HCT116 (cell line): ENCODE data around the gene ST6GALNAC5. TPM values are rescaled to one million over a fixed set of nuclear protein-coding genes. Genes with fewer than 3 reads are reported as not detected.

Source experiments
- ATAC-seq: fragments of 200-7000 bp; cut with Tn5 transposase; 2 replicates; pipeline ENCODE4 v1.9.1; 2020; ENCODE audit warnings: mild to moderate bottlenecking, moderate library complexity
- BruUV-seq: library from RNA; stranded (reverse); fragments of 400-500 nt; replicated peaks from 2 replicates; lab custom pipeline; 2021; lab: Mats Ljungman, UMichigan
- CTCF ChIA-PET: fragments of 300-600 bp; sonication (Branson Sonifier 250); formaldehyde crosslinking; loops from one replicate; lab custom pipeline; 2021; ENCODE audit warnings: antibody characterized with exemption; lab: Charles Lee
- POLR2A ChIA-PET: fragments of 300-600, 350-600 bp; sonication (Branson Sonifier 250); formaldehyde crosslinking; loops from one replicate; lab custom pipeline; 2021; ENCODE audit warnings: antibody characterized with exemption; lab: Charles Lee
- RAD21 ChIA-PET, 2 experiments: fragments of 300-600 bp; sonication (Branson Sonifier 250); formaldehyde crosslinking; loops; one replicate each; lab custom pipeline; 2023; ENCODE audit warnings: low total read pairs in 2 of 2; ENCODE audit not compliant: uncharacterized antibody in 2 of 2, unreplicated experiment in 2 of 2, low non-redundant PET in 1 of 2; lab: Charles Lee
- DNase-seq: peaks from one replicate; pipeline ENCODE4 v3.0.0-alpha.2; 2010; ENCODE audit warnings: low read depth, low spot score
- H2AFZ ChIP-seq: fragments of 200-600 bp; shearing (Covaris generic), sonication (generic); 2 replicates; pipeline ENCODE4 v1.6.1; 2017; ENCODE audit warnings: low read depth, mixed run types, mixed read lengths, antibody characterized with exemption, low read length; ENCODE audit not compliant: poor library complexity, severe bottlenecking
- H3K27ac ChIP-seq: 2 replicates; pipeline ENCODE4 v1.5.1; 2012; ENCODE audit warnings: low read depth, low read length
- H3K27me3 ChIP-seq: fragments of 200-600 bp; sonication (generic); 2 replicates; pipeline ENCODE4 v1.6.1; 2016; ENCODE audit warnings: mixed run types, low read length, mixed read lengths; ENCODE audit not compliant: insufficient read depth
- H3K36me3 ChIP-seq, 2 experiments: fragments of 200-500 bp in 1 of 2; fragments of 200-600 bp in 1 of 2; sonication (Bioruptor generic) in 1 of 2; sonication (generic) in 1 of 2; 2 replicates each; pipeline versions ENCODE4 v1.5.1 to v1.6.1; 2014 to 2016; ENCODE audit warnings: low read length in 2 of 2, inconsistent platforms in 1 of 2, mixed read lengths in 1 of 2, mixed run types in 1 of 2; ENCODE audit not compliant: insufficient read depth in 2 of 2, control insufficient read depth in 1 of 2
- H3K4me1 ChIP-seq, 2 experiments: fragments of 200-600 bp in 1 of 2; sonication (generic) in 1 of 2; 2 replicates each; pipeline versions ENCODE4 v1.5.1 to v1.6.1; 2012 to 2017; ENCODE audit warnings: low read length in 2 of 2, inconsistent platforms in 1 of 2, mild to moderate bottlenecking in 1 of 2, mixed read lengths in 1 of 2, mixed run types in 1 of 2, moderate library complexity in 1 of 2; ENCODE audit not compliant: insufficient read depth in 2 of 2, control insufficient read depth in 1 of 2
- H3K4me2 ChIP-seq: fragments of 200-600 bp; sonication (generic); 2 replicates; pipeline ENCODE4 v1.6.1; 2017; ENCODE audit warnings: mixed run types, low read length, mixed read lengths
- H3K4me3 ChIP-seq, 2 experiments: fragments of 200-600 bp in 1 of 2; sonication (generic) in 1 of 2; replicated peaks in 1 of 2; 2 replicates each; pipeline ENCODE4 v1.5.1; 2011 to 2016; ENCODE audit warnings: low read length in 2 of 2, control low read depth in 1 of 2, low read depth in 1 of 2, mild to moderate bottlenecking in 1 of 2, mixed read lengths in 1 of 2, mixed run types in 1 of 2
- H3K79me2 ChIP-seq: fragments of 200-600 bp; sonication (generic); 2 replicates; pipeline ENCODE4 v1.6.1; 2017; ENCODE audit warnings: mild to moderate bottlenecking, mixed run types, low read length, moderate library complexity, mixed read lengths; ENCODE audit not compliant: insufficient read depth
- H3K9ac ChIP-seq: fragments of 200-600 bp; sonication (generic); 2 replicates; pipeline ENCODE4 v1.6.1; 2016; ENCODE audit warnings: low read length, mixed read lengths
- H3K9me2 ChIP-seq: fragments of 200-600 bp; sonication (generic), shearing (Covaris generic); 2 replicates; pipeline ENCODE4 v1.6.1; 2017; ENCODE audit warnings: mixed run types, mild to moderate bottlenecking, moderate library complexity; ENCODE audit not compliant: insufficient read depth
- H3K9me3 ChIP-seq, 2 experiments: fragments of 200-500 bp in 1 of 2; fragments of 200-600 bp in 1 of 2; sonication (Bioruptor generic) in 1 of 2; sonication (generic) in 1 of 2; 2 replicates each; pipeline ENCODE4 v1.6.1; 2014 to 2017; ENCODE audit warnings: low read length in 2 of 2, mixed read lengths in 2 of 2, inconsistent platforms in 1 of 2, low read depth in 1 of 2, mild to moderate bottlenecking in 1 of 2, mixed run types in 1 of 2, moderate library complexity in 1 of 2; ENCODE audit not compliant: control insufficient read depth in 1 of 2, insufficient read depth in 1 of 2
- H4K20me1 ChIP-seq: fragments of 200-600 bp; sonication (generic), shearing (Covaris generic); 2 replicates; pipeline ENCODE4 v1.6.1; 2017; ENCODE audit warnings: mixed run types, mild to moderate bottlenecking, moderate library complexity; ENCODE audit not compliant: insufficient read depth
- CBX3 ChIP-seq: IDR thresholded peaks from 2 replicates; pipeline ENCODE4 v1.6.1; 2012; ENCODE audit warnings: low read depth
- CEBPB ChIP-seq: IDR thresholded peaks from 2 replicates; pipeline ENCODE4 v1.6.1; 2012; ENCODE audit warnings: low read depth
- EZH2phosphoT487 ChIP-seq: fragments of 200-600 bp; IDR thresholded peaks from 2 replicates; pipeline ENCODE4 v1.6.1; 2018; ENCODE audit warnings: antibody characterized with exemption, borderline replicate concordance
- JUND ChIP-seq: IDR thresholded peaks from 2 replicates; pipeline ENCODE4 v1.6.1; 2012
- POLR2A ChIP-seq: IDR thresholded peaks from 2 replicates; pipeline ENCODE4 v1.7.0; 2011; ENCODE audit warnings: borderline replicate concordance; ENCODE audit not compliant: insufficient read depth, insufficient read length; ENCODE audit errors: extremely low read depth
- POLR2AphosphoS5 ChIP-seq: IDR thresholded peaks from 2 replicates; pipeline ENCODE4 v1.6.1; 2011; ENCODE audit warnings: mild to moderate bottlenecking, low read depth, low read length, moderate library complexity
- SIN3A ChIP-seq: IDR thresholded peaks from 2 replicates; pipeline ENCODE4 v1.6.1; 2012; ENCODE audit warnings: low read depth
- SP1 ChIP-seq: IDR thresholded peaks from 2 replicates; pipeline ENCODE4 v1.6.1; 2012; ENCODE audit warnings: low read depth
- SRF ChIP-seq: IDR thresholded peaks from 2 replicates; pipeline ENCODE4 v1.6.1; 2012; ENCODE audit warnings: low read depth
- TCF7L2 ChIP-seq: IDR thresholded peaks from 2 replicates; pipeline ENCODE4 v1.7.0; 2011; ENCODE audit warnings: borderline replicate concordance, inconsistent platforms; ENCODE audit not compliant: insufficient read depth, insufficient read length; ENCODE audit errors: extremely low read depth
- YY1 ChIP-seq: IDR thresholded peaks from 2 replicates; pipeline ENCODE4 v1.6.1; 2011; ENCODE audit warnings: low read length, low read depth, moderate library complexity, mild to moderate bottlenecking; ENCODE audit not compliant: insufficient replicate concordance; ENCODE audit errors: extremely low read depth
- ZFX ChIP-seq: fragments of 450-650 bp; IDR thresholded peaks from 2 replicates; pipeline ENCODE4 v1.6.1; 2017
- ZNF274 ChIP-seq: fragments of 200-500 bp; sonication (Bioruptor generic); IDR thresholded peaks from 2 replicates; pipeline ENCODE4 v1.6.1; 2014; ENCODE audit warnings: mild to moderate bottlenecking, low read depth, low read length, inconsistent platforms
- intact Hi-C: fragments of 100-400 bp; cut with micrococcal nuclease; formaldehyde crosslinking; loops from 2 replicates; pipeline ENCODE4 v1.10.0; 2022
- total RNA-seq: library from RNA; stranded (reverse); gene quantifications from one replicate; pipeline ENCODE4 v1.2.1, GENCODE V29; 2021; ENCODE audit not compliant: unreplicated experiment
- TF ChIP-seq, protein P1 (sequence below): IDR thresholded peaks from 2 replicates; pipeline ENCODE4 v1.6.1; 2012
- TF ChIP-seq, protein P2 (sequence below): IDR thresholded peaks from 2 replicates; pipeline ENCODE4 v1.6.1; 2011; ENCODE audit warnings: mild to moderate bottlenecking, low read length, moderate library complexity; ENCODE audit not compliant: insufficient replicate concordance; ENCODE audit errors: extremely low read depth
- TF ChIP-seq, protein P3 (sequence below), 3 experiments: fragments of 200-600 bp in 1 of 3; sonication (generic) in 1 of 3; IDR thresholded peaks in 2 of 3; conservative IDR thresholded peaks in 1 of 3; 2 replicates each; pipeline ENCODE4 v1.5.1; 2012 to 2017; ENCODE audit warnings: low read depth in 2 of 3, low read length in 2 of 3, antibody characterized with exemption in 1 of 3, borderline replicate concordance in 1 of 3, control low read depth in 1 of 3, mild to moderate bottlenecking in 1 of 3, mixed read lengths in 1 of 3, mixed run types in 1 of 3, moderate library complexity in 1 of 3; ENCODE audit not compliant: insufficient read depth in 1 of 3
- TF ChIP-seq, protein P4 (sequence below): IDR thresholded peaks from 2 replicates; pipeline ENCODE4 v1.6.1; 2012

Gene ST6GALNAC5
- total RNA-seq, 1 experiment from 2014 or later = 1.2 TPM

GRCh38 chr1:76925825-76926224 lies 58.5 kb downstream of the ST6GALNAC5 start:
- ChIA-PET CTCF (no interaction called here), POLR2A (no interaction called here), RAD21 (no interaction called here)
- Histone ChIP-seq H3K4me1 (no peaks in the 10 kb centered on the region), H3K4me2 (no peak overlapping the region), H3K4me3 (no peak overlapping the region), H3K9me3 (no peaks in the 10 kb centered on the region), H3K9ac (no peak overlapping the region), H2AFZ (no peak overlapping the region), H3K9me2 (no peaks in the 10 kb centered on the region), H3K27me3 (no peaks in the 10 kb centered on the region), H3K27ac (no peak overlapping the region), H3K79me2 (no peaks in the 10 kb centered on the region), H4K20me1 (no peaks in the 10 kb centered on the region), H3K36me3 (no peaks in the 10 kb centered on the region)
- intact Hi-C loops = no loop called here
- TF ChIP-seq SRF (no peak), POLR2AphosphoS5 (no peak), JUND (no peak), SP1 (no peak), TCF7L2 (no peak)
- TF ChIP-seq, protein P1, sequence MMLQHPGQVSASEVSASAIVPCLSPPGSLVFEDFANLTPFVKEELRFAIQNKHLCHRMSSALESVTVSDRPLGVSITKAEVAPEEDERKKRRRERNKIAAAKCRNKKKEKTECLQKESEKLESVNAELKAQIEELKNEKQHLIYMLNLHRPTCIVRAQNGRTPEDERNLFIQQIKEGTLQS = no peak
- ATAC-seq = no peak
- BruUV-seq = no TSS peak
- DNase-seq = no peak

GRCh38 chr1:76928522-76928921 lies 61.2 kb downstream of the ST6GALNAC5 start:
- Histone ChIP-seq H3K27ac (no peak overlapping the region), H3K4me1 (no peaks in the 10 kb centered on the region), H3K36me3 (no peaks in the 10 kb centered on the region), H3K79me2 (no peaks in the 10 kb centered on the region), H3K4me2 (no peak overlapping the region), H3K9me2 (no peaks in the 10 kb centered on the region), H3K27me3 (no peaks in the 10 kb centered on the region), H3K9me3 (no peaks in the 10 kb centered on the region; a peak in 1 of 4 replicates), H4K20me1 (no peaks in the 10 kb centered on the region), H3K4me3 (no peak overlapping the region), H3K9ac (no peak overlapping the region), H2AFZ (no peak overlapping the region)
- BruUV-seq = no TSS peak
- intact Hi-C loops = no loop called here
- TF ChIP-seq ZFX = no peak
- TF ChIP-seq EZH2phosphoT487 = no peak
- no peak for TF ChIP-seq POLR2A
- no peak for TF ChIP-seq SIN3A
- TF ChIP-seq, protein P2, sequence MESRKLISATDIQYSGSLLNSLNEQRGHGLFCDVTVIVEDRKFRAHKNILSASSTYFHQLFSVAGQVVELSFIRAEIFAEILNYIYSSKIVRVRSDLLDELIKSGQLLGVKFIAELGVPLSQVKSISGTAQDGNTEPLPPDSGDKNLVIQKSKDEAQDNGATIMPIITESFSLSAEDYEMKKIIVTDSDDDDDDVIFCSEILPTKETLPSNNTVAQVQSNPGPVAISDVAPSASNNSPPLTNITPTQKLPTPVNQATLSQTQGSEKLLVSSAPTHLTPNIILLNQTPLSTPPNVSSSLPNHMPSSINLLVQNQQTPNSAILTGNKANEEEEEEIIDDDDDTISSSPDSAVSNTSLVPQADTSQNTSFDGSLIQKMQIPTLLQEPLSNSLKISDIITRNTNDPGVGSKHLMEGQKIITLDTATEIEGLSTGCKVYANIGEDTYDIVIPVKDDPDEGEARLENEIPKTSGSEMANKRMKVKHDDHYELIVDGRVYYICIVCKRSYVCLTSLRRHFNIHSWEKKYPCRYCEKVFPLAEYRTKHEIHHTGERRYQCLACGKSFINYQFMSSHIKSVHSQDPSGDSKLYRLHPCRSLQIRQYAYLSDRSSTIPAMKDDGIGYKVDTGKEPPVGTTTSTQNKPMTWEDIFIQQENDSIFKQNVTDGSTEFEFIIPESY = no peak
- TF ChIP-seq YY1 = no peak
- TF ChIP-seq CEBPB = no peak
- TF ChIP-seq, protein P3, sequence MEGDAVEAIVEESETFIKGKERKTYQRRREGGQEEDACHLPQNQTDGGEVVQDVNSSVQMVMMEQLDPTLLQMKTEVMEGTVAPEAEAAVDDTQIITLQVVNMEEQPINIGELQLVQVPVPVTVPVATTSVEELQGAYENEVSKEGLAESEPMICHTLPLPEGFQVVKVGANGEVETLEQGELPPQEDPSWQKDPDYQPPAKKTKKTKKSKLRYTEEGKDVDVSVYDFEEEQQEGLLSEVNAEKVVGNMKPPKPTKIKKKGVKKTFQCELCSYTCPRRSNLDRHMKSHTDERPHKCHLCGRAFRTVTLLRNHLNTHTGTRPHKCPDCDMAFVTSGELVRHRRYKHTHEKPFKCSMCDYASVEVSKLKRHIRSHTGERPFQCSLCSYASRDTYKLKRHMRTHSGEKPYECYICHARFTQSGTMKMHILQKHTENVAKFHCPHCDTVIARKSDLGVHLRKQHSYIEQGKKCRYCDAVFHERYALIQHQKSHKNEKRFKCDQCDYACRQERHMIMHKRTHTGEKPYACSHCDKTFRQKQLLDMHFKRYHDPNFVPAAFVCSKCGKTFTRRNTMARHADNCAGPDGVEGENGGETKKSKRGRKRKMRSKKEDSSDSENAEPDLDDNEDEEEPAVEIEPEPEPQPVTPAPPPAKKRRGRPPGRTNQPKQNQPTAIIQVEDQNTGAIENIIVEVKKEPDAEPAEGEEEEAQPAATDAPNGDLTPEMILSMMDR (IDR thresholded peaks at IDR 0.05 in 2 of 3, conservative IDR thresholded peaks at IDR 0.05 in 1 of 3; ENCODE audit: borderline replicate concordance in 1 of 3, insufficient read depth in 1 of 3, low read depth in 2 of 3, low read length in 2 of 3) = no peak
- TF ChIP-seq CBX3 = no peak
- no peak for TF ChIP-seq SP1
- no peak for TF ChIP-seq ZNF274
- TF ChIP-seq, protein P4, sequence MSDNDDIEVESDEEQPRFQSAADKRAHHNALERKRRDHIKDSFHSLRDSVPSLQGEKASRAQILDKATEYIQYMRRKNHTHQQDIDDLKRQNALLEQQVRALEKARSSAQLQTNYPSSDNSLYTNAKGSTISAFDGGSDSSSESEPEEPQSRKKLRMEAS = no peak
- TF ChIP-seq JUND = no peak
- ChIA-PET RAD21 (no interaction called here), CTCF (no interaction called here), POLR2A (no interaction called here)
- ATAC-seq = no peak
- no peak for DNase-seq
